ENCODE measurements around the gene NAT10.

Gene NAT10

DNA sequence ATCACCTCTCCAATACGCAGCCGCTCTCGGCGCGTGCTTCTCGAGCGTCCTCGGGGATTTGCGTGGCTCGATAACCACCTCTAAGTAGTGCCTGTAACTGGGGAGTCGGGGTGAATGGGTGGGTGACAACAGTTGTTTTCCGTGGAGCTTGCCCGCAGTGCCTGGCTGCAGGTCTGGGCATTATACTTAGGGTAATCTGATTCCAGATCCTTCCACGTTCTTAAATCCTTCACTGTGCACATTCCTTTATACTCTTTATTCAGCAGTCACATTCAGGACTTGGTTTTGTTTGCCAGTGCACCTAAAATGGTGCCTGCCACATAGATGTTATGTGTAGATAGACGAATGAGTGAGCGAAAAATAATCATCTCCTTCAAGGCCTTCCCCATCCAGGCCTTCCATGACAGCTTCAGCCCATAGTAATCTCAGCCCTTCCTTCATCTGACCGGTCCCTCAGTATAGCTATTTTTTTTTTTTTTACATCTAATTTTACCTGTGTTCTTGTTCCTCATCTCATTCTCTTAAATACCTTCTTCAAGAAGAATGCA, 602 bp downstream of the NAT10 start:
- H3K27me3 ChIP-seq (ENCODE audit: control insufficient read depth, insufficient read depth, low read length) = no peaks in the 10 kb centered on the region
- no peaks in the 10 kb centered on the region for H3K4me1 ChIP-seq (ENCODE audit: control insufficient read depth, insufficient read depth, low read length)
- H3K27ac ChIP-seq (ENCODE audit: low read length) = no peak overlapping the region
- no peak for DNase-seq (ENCODE audit: low read depth, low spot score)
- H3K36me3 ChIP-seq (ENCODE audit: control insufficient read depth, insufficient read depth, low read length) = no peaks in the 10 kb centered on the region; the same call in 1 of the 2 replicates
- H3K4me3 ChIP-seq (ENCODE audit: low read length) = peak overlapping the region; percentile 62; the same call in 1 of the 2 replicates
- WGBS (ENCODE audit: insufficient coverage, insufficient read length) = no CpG with 5 or more reads among the region's 17 CpGs
- no peaks in the 10 kb centered on the region for H3K9me3 ChIP-seq (ENCODE audit: control insufficient read depth, insufficient read depth, low read length)

- no CpG with 5 or more reads among the region's 6 CpGs for WGBS (ENCODE audit: insufficient coverage, insufficient read length)
- Histone ChIP-seq H3K36me3 (ENCODE audit: control insufficient read depth, insufficient read depth, low read length) (peaks cover 15% of the 10 kb centered on the region), H3K4me3 (ENCODE audit: low read length) (no peak overlapping the region), H3K4me1 (ENCODE audit: control insufficient read depth, insufficient read depth, low read length) (no peaks in the 10 kb centered on the region), H3K27ac (ENCODE audit: low read length) (no peak overlapping the region), H3K27me3 (ENCODE audit: control insufficient read depth, insufficient read depth, low read length) (no peaks in the 10 kb centered on the region), H3K9me3 (ENCODE audit: control insufficient read depth, insufficient read depth, low read length) (no peaks in the 10 kb centered on the region)
- no peak for DNase-seq (ENCODE audit: low read depth, low spot score)
These were observed 6.4 kb downstream of the NAT10 start for GRCh38 chr11:34111722-34112270.

DNA sequence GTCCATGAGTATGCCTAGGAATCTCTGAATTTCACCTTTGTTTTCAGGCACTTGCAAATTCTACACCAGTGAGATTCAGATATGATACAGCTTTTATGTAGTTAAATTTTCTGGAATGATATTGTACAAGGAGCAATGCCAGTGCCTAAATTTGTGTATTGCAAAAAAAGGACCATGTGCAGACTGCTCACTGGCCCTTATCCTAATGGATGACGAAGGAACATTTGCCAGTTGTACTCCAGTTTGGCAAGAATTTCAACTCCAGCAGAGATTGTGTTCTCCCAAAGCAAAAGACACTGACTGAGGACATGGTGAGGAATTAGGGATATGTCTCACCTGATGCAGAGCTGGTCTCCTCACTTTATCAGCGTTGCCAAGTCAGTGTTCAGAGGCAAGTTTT, 8.6 kb downstream of the NAT10 start:
- Histone ChIP-seq H3K4me3 (ENCODE audit: low read length) (no peak overlapping the region), H3K27me3 (ENCODE audit: control insufficient read depth, insufficient read depth, low read length) (no peaks in the 10 kb centered on the region), H3K9me3 (ENCODE audit: control insufficient read depth, insufficient read depth, low read length) (no peaks in the 10 kb centered on the region), H3K4me1 (ENCODE audit: control insufficient read depth, insufficient read depth, low read length) (no peaks in the 10 kb centered on the region), H3K36me3 (ENCODE audit: control insufficient read depth, insufficient read depth, low read length) (peaks cover 31% of the 10 kb centered on the region), H3K27ac (ENCODE audit: low read length) (no peak overlapping the region)
- no peak for DNase-seq (ENCODE audit: low read depth, low spot score)
- no CpG with 5 or more reads among the region's 2 CpGs for WGBS (ENCODE audit: insufficient coverage, insufficient read length)

DNA sequence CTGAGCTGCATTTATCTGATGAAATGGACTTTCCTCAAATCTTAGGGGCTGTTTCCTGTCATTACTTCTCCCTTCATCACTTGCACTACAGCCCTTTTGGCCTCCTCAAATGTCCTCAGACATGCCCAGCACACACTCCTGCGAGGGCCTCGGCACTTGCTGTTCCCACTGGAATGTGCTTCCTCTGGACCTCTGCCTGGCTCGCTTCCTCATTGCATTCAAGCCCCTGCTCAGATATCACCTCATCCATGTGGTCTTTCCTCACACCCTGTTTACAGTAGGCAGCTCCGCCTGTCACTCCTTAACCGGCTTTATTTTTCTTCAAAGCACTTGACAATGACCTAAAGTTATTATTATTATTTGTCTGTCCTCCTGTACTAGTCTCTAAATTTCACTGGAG, 9.0 kb downstream of the NAT10 start:
- WGBS (ENCODE audit: insufficient coverage, insufficient read length) = no CpG with 5 or more reads among the region's 5 CpGs

GRCh38 chr11:34120651-34121050, 15.2 kb downstream of the NAT10 start:
- Histone ChIP-seq H3K27me3 (ENCODE audit: control insufficient read depth, insufficient read depth, low read length) (no peaks in the 10 kb centered on the region), H3K27ac (ENCODE audit: low read length) (no peak overlapping the region), H3K9me3 (ENCODE audit: control insufficient read depth, insufficient read depth, low read length) (no peaks in the 10 kb centered on the region), H3K4me1 (ENCODE audit: control insufficient read depth, insufficient read depth, low read length) (no peaks in the 10 kb centered on the region), H3K4me3 (ENCODE audit: low read length) (no peak overlapping the region), H3K36me3 (ENCODE audit: control insufficient read depth, insufficient read depth, low read length) (peaks cover 37% of the 10 kb centered on the region)
- no CpG with 5 or more reads among the region's 4 CpGs for WGBS (ENCODE audit: insufficient coverage, insufficient read length)
- no peak for DNase-seq (ENCODE audit: low read depth, low spot score)

More for the DNA sequence above, 9.0 kb downstream of the NAT10 start:
- no peak for DNase-seq (ENCODE audit: low read depth, low spot score)
- no peak overlapping the region for H3K27ac ChIP-seq (ENCODE audit: low read length)
- peaks cover 33% of the 10 kb centered on the region for H3K36me3 ChIP-seq (ENCODE audit: control insufficient read depth, insufficient read depth, low read length)
- H3K27me3 ChIP-seq (ENCODE audit: control insufficient read depth, insufficient read depth, low read length) = no peaks in the 10 kb centered on the region
- no peaks in the 10 kb centered on the region for H3K9me3 ChIP-seq (ENCODE audit: control insufficient read depth, insufficient read depth, low read length)
- H3K4me3 ChIP-seq (ENCODE audit: low read length) = no peak overlapping the region
- H3K4me1 ChIP-seq (ENCODE audit: control insufficient read depth, insufficient read depth, low read length) = no peaks in the 10 kb centered on the region

DNA sequence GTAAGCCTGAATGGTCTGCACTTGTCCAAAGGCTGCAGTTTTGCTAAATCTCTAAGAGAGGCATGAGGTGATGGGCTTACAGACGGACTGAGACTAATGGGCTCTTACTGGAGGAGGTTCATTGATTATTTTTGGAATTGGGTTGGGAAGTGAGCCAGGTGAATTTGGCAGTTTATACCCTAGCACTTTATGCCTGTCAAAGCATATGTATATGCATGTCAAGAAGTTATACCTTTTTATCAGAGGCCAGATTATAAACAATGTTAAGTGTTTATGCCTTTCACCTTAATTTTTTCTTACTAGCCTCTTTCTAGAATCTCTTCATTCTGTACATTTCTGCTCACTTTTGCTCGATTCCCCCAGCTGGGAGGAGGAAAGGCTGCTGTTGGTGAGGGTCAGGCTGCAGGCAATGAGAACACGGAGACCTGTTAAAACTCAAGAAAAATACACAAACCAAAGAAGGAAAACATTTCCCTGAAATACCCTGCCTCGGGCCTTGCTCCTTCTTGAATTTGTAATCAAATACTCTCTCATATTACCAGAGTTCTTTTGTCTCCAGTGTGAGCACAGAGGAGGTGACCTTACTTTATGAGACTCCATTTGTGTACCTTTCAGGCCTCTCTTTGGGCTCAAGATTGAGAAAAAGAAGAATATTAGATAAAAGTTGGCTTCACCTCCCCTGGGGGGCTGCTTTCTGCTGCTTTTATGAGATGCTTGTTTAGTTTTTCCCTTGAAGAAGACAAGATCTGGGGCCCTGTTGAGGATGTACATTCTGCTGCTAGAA, 19.6 kb downstream of the NAT10 start:
- peaks cover 15% of the 10 kb centered on the region; the same call in 1 of the 2 replicates for H3K36me3 ChIP-seq (ENCODE audit: control insufficient read depth, insufficient read depth, low read length)
- no CpG with 5 or more reads among the region's 4 CpGs for WGBS (ENCODE audit: insufficient coverage, insufficient read length)

DNA sequence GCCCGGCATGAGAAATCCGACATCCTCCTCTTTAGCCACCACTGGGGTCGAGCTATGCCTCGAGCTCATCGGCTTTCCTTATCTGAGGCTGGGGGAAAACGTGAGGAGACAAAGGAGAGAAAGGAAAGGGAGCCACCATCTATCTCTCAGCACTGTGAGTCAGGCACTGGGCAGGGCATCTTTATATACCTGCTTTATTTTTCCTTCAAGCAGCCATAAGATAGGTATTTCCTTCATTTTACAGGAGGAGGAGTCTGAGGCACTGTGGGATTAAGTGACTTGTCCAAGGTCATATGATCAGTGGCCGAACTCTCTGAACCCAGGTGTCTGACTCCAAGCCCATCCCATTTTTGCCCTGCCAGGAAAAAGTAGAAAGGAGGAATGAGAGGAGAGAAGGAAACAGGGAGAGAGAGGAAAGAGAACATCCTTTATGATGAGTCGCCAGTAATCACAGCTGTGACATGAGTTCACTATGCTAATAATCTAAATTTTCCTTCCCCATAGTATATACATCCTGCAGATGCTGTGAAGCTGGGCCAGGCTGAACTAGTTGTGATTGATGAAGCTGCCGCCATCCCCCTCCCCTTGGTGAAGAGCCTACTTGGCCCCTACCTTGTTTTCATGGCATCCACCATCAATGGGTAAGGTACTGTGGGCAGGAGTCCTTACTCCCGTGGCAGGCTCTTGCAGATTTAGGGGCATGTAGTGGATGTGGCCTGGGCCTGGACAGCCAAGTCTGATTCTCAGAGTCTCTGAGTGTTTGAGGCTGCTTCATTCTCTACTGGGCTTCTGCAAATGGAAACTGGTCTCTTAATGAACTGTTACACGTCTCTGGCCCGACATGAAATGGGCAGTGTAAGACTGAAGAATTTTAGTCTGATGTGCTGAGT, 21.8 kb downstream of the NAT10 start:
- peaks cover 13% of the 10 kb centered on the region; the same call in 1 of the 2 replicates for H3K36me3 ChIP-seq (ENCODE audit: control insufficient read depth, insufficient read depth, low read length)
- WGBS (ENCODE audit: insufficient coverage, insufficient read length) = no CpG with 5 or more reads among the region's 12 CpGs
- no peak overlapping the region for H3K27ac ChIP-seq (ENCODE audit: low read length)

More for the DNA sequence above, 19.6 kb downstream of the NAT10 start:
- no peak overlapping the region for H3K4me3 ChIP-seq (ENCODE audit: low read length)
- no peak overlapping the region for H3K27ac ChIP-seq (ENCODE audit: low read length)
- no peaks in the 10 kb centered on the region for H3K4me1 ChIP-seq (ENCODE audit: control insufficient read depth, insufficient read depth, low read length)
- no peaks in the 10 kb centered on the region for H3K27me3 ChIP-seq (ENCODE audit: control insufficient read depth, insufficient read depth, low read length)
- DNase-seq (ENCODE audit: low read depth, low spot score) = no peak
- H3K9me3 ChIP-seq (ENCODE audit: control insufficient read depth, insufficient read depth, low read length) = no peaks in the 10 kb centered on the region

DNA sequence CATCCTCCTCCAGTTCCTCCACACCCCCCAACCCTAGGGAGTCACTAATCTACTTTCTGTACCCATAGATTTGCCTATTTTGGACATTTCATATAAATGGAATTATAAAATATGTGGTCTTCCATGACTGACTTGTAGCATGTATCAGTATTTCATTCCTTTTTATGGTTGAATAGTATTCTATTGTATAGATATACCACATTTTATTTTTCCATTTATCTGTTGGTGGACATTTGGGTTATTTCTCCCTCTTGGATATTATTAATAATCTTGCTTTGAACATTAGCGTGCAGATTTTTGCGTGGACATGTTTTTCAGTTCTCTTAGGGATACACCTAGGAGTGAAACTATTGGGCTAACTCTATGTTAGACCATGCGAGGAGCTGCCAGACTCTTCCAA, 23.4 kb downstream of the NAT10 start:
- no peaks in the 10 kb centered on the region for H3K27me3 ChIP-seq (ENCODE audit: control insufficient read depth, insufficient read depth, low read length)
- DNase-seq (ENCODE audit: low read depth, low spot score) = no peak
- no peak overlapping the region for H3K27ac ChIP-seq (ENCODE audit: low read length)
- no peak overlapping the region for H3K4me3 ChIP-seq (ENCODE audit: low read length)
- no CpG with 5 or more reads among the region's 3 CpGs for WGBS (ENCODE audit: insufficient coverage, insufficient read length)
- H3K36me3 ChIP-seq (ENCODE audit: control insufficient read depth, insufficient read depth, low read length) = peaks cover 12% of the 10 kb centered on the region; the same call in 1 of the 2 replicates
- no peaks in the 10 kb centered on the region for H3K9me3 ChIP-seq (ENCODE audit: control insufficient read depth, insufficient read depth, low read length)
- H3K4me1 ChIP-seq (ENCODE audit: control insufficient read depth, insufficient read depth, low read length) = no peaks in the 10 kb centered on the region

More for the DNA sequence above, 21.8 kb downstream of the NAT10 start:
- no peak for DNase-seq (ENCODE audit: low read depth, low spot score)
- Histone ChIP-seq H3K9me3 (ENCODE audit: control insufficient read depth, insufficient read depth, low read length) (no peaks in the 10 kb centered on the region), H3K4me1 (ENCODE audit: control insufficient read depth, insufficient read depth, low read length) (no peaks in the 10 kb centered on the region), H3K27me3 (ENCODE audit: control insufficient read depth, insufficient read depth, low read length) (no peaks in the 10 kb centered on the region), H3K4me3 (ENCODE audit: low read length) (no peak overlapping the region)

- Histone ChIP-seq H3K9me3 (ENCODE audit: control insufficient read depth, insufficient read depth, low read length) (no peaks in the 10 kb centered on the region), H3K4me1 (ENCODE audit: control insufficient read depth, insufficient read depth, low read length) (no peaks in the 10 kb centered on the region), H3K27ac (ENCODE audit: low read length) (no peak overlapping the region), H3K4me3 (ENCODE audit: low read length) (no peak overlapping the region), H3K27me3 (ENCODE audit: control insufficient read depth, insufficient read depth, low read length) (no peaks in the 10 kb centered on the region), H3K36me3 (ENCODE audit: control insufficient read depth, insufficient read depth, low read length) (peaks cover 27% of the 10 kb centered on the region; the same call in 1 of the 2 replicates)
- WGBS (ENCODE audit: insufficient coverage, insufficient read length) = no CpG with 5 or more reads among the region's 4 CpGs
- no peak for DNase-seq (ENCODE audit: low read depth, low spot score)
These were observed 27.0 kb downstream of the NAT10 start for GRCh38 chr11:34132261-34132965.

Measured in iPS DF 6.9 (cell line).